GM12878 (cell line): ENCODE data around the gene MRPL38. TPM values are rescaled to one million over a fixed set of nuclear protein-coding genes. Genes with fewer than 3 reads are reported as not detected.

Source experiments
- ATAC-seq: fragments of 200-7000 bp; cut with Tn5 transposase; 3 replicates; pipeline ENCODE4 v1.9.1; 2020; ENCODE audit warnings: mild to moderate bottlenecking, moderate library complexity
- BruUV-seq: library from RNA; stranded (reverse); fragments of 400-500 nt; replicated peaks from 2 replicates; lab custom pipeline; 2021; lab: Mats Ljungman, UMichigan
- CTCF ChIA-PET: fragments of 300-600 bp; sonication (Branson Sonifier 250); formaldehyde crosslinking; extraction: SDS; loops from one replicate; lab custom pipeline; 2021; ENCODE audit warnings: inconsistent platforms; lab: Yijun Ruan, JAX
- POLR2A ChIA-PET: fragments of 350-600 bp; formaldehyde crosslinking; extraction: SDS; loops from one replicate; lab custom pipeline; 2021; ENCODE audit warnings: inconsistent platforms; lab: Charles Lee
- RAD21 ChIA-PET: fragments of 300-600 bp; sonication (Branson Sonifier 250); formaldehyde crosslinking; loops from one replicate; lab custom pipeline; 2023; ENCODE audit warnings: antibody characterized with exemption; ENCODE audit not compliant: unreplicated experiment; lab: Charles Lee
- SMC1A ChIA-PET: fragments of 300-600 bp; sonication (Branson Sonifier 250); formaldehyde crosslinking; loops from one replicate; lab custom pipeline; 2023; ENCODE audit not compliant: unreplicated experiment, uncharacterized antibody; lab: Charles Lee
- DNase-seq: peaks from one replicate; pipeline ENCODE4 v3.0.0-alpha.2; 2011; ENCODE audit warnings: low read depth, low spot score
- FAIRE-seq: peaks from 3 replicates; lab custom pipeline; 2011; peaks lifted over from hg19 to GRCh38; lab: Jason Lieb, UNC
- H2AFZ ChIP-seq: 2 replicates; pipeline ENCODE4 v1.6.0; 2011; ENCODE audit warnings: low read depth, low read length, control low read depth; ENCODE audit not compliant: control insufficient read depth
- H3K27ac ChIP-seq: 2 replicates; pipeline ENCODE4 v1.5.1; 2011; ENCODE audit warnings: control low read depth; ENCODE audit not compliant: control insufficient read depth, insufficient read depth
- H3K27me3 ChIP-seq, 2 experiments: replicated peaks in 1 of 2; 2 replicates each; pipeline versions ENCODE4 v1.6.0 to v1.6.1; 2011; ENCODE audit warnings: low read length in 1 of 2; ENCODE audit not compliant: control insufficient read depth in 2 of 2, insufficient read depth in 2 of 2
- H3K36me3 ChIP-seq, 2 experiments: 2 replicates each; pipeline ENCODE4 v1.5.1; 2011; ENCODE audit warnings: low read length in 1 of 2; ENCODE audit not compliant: control insufficient read depth in 2 of 2, insufficient read depth in 2 of 2
- H3K4me1 ChIP-seq: 2 replicates; pipeline ENCODE4 v1.6.1; 2011; ENCODE audit warnings: mild to moderate bottlenecking, low read length, moderate library complexity, mixed read lengths; ENCODE audit not compliant: control insufficient read depth, insufficient read depth
- H3K4me2 ChIP-seq: 2 replicates; pipeline ENCODE4 v1.6.0; 2011; ENCODE audit warnings: control low read depth; ENCODE audit not compliant: control insufficient read depth, insufficient read depth
- H3K4me3 ChIP-seq: fragments of 200-600 bp; sonication (generic); 2 replicates; pipeline ENCODE4 v1.5.1; 2016
- H3K79me2 ChIP-seq: 2 replicates; pipeline ENCODE4 v1.6.0; 2011; ENCODE audit warnings: low read length; ENCODE audit not compliant: control insufficient read depth, insufficient read depth
- H3K9ac ChIP-seq: 2 replicates; pipeline ENCODE4 v1.8.0; 2011; ENCODE audit warnings: low read length, control low read depth, mixed read lengths; ENCODE audit not compliant: control insufficient read depth, insufficient read depth
- H3K9me3 ChIP-seq: replicated peaks from 3 replicates; pipeline ENCODE4 v1.5.1; 2011; ENCODE audit warnings: mild to moderate bottlenecking, low read length; ENCODE audit not compliant: control insufficient read depth, insufficient read depth
- H4K20me1 ChIP-seq: 2 replicates; pipeline ENCODE4 v1.6.0; 2011; ENCODE audit not compliant: control insufficient read depth, insufficient read depth
- BRCA1 ChIP-seq: IDR thresholded peaks from 2 replicates; pipeline ENCODE4 v1.6.1; 2011; ENCODE audit warnings: low read depth, low read length, improper control_type of control experiment
- CBFB ChIP-seq: IDR thresholded peaks from 2 replicates; pipeline ENCODE4 v1.6.1; 2016; ENCODE audit warnings: antibody characterized with exemption, low read depth
- CHD2 ChIP-seq: IDR thresholded peaks from 2 replicates; pipeline ENCODE4 v1.6.1; 2011; ENCODE audit warnings: low read depth, low read length, improper control_type of control experiment, borderline replicate concordance
- ETV6 ChIP-seq, 2 experiments: fragments of 450-650 bp in 1 of 2; IDR thresholded peaks in 1 of 2; conservative IDR thresholded peaks in 1 of 2; 2 replicates each; pipeline ENCODE4 v1.6.1; 2014; ENCODE audit warnings: antibody characterized with exemption in 1 of 2, borderline replicate concordance in 1 of 2, low read depth in 1 of 2, mild to moderate bottlenecking in 1 of 2, moderate library complexity in 1 of 2
- HDAC2 ChIP-seq: fragments of 200-600 bp; sonication (generic); IDR thresholded peaks from 2 replicates; pipeline ENCODE4 v1.6.1; 2017
- LARP7 ChIP-seq: fragments of 450-650 bp; IDR thresholded peaks from 2 replicates; pipeline ENCODE4 v1.6.1; 2017; ENCODE audit warnings: mild to moderate bottlenecking
- MXI1 ChIP-seq: fragments of 150-350 bp; IDR thresholded peaks from 2 replicates; pipeline ENCODE4 v1.6.1; 2011; ENCODE audit warnings: low read depth, mild to moderate bottlenecking, inconsistent platforms, low read length, improper control_type of control experiment
- TCF7 ChIP-seq: IDR thresholded peaks from 2 replicates; pipeline ENCODE4 v1.6.1; 2014; ENCODE audit warnings: antibody characterized with exemption, borderline replicate concordance
- WGBS: methylation state at CpG from one replicate; pipeline ENCODE4 v1.1.6; 2016; ENCODE audit warnings: low lambda C conversion rate; ENCODE audit not compliant: insufficient replicate concordance, insufficient coverage; ENCODE audit errors: missing lambda C conversion rate; 5-methylcytosine and 5-hydroxymethylcytosine counted together
- in situ Hi-C: fragments of 300-500 bp; cut with MboI; formaldehyde crosslinking; loops from 9 replicates; pipeline ENCODE4 v1.14.3; 2018; ENCODE audit warnings: mixed read lengths
- intact Hi-C: fragments of 100-400 bp; cut with micrococcal nuclease; formaldehyde crosslinking; loops from one replicate; pipeline ENCODE4 v1.14.2; 2022; ENCODE audit not compliant: unreplicated experiment
- polyA plus RNA-seq, 11 experiments: library from polyadenylated mRNA; depleted of rRNA in 4 of 11; unstranded in 6 of 11; stranded (reverse) in 5 of 11; fragments of >200 nt; fragmentation: Nextera tagmentation in 4 of 11; fragmentation: Illumina TruSeq in 1 of 11; extraction: Ambion mirVana in 4 of 11; extraction: Trizol in 1 of 11; gene quantifications; 1 replicate in 1 of 11; 2 replicates in 10 of 11; pipeline versions ENCODE4 v1.2.1 to v1.2.3, GENCODE V29; 2011 to 2016; ENCODE audit warnings: inconsistent platforms in 2 of 11, missing spikeins in 2 of 11, low read depth in 1 of 11
- total RNA-seq, 4 experiments: library from RNA; depleted of rRNA in 3 of 4; stranded (reverse); fragments of >200 nt in 3 of 4; fragmentation: Illumina TruSeq in 1 of 4; extraction: Trizol in 1 of 4; gene quantifications; 2 replicates each; pipeline versions ENCODE4 v1.2.1 to v1.2.3, GENCODE V29; 2013 to 2021
- TF ChIP-seq, protein P1 (sequence below): fragments of 450-650 bp; formaldehyde crosslinking; IDR thresholded peaks from 2 replicates; pipeline ENCODE4 v1.4.0; 2022; ENCODE audit warnings: mild to moderate bottlenecking, moderate library complexity
- TF ChIP-seq, protein P2 (sequence below): fragments of 450-650 bp; conservative IDR thresholded peaks from 2 replicates; pipeline ENCODE4 v1.6.1; 2017; ENCODE audit warnings: mild to moderate bottlenecking, moderate library complexity
- TF ChIP-seq, protein P3 (sequence below): fragments of 150-350 bp; IDR thresholded peaks from 2 replicates; pipeline ENCODE4 v1.6.1; 2016; ENCODE audit warnings: low read depth, low read length
- TF ChIP-seq, protein P4 (sequence below): fragments of 450-650 bp; IDR thresholded peaks from 2 replicates; pipeline ENCODE4 v1.6.1; 2017; ENCODE audit warnings: mild to moderate bottlenecking

Gene MRPL38
- total and polyA plus RNA-seq, 10 of the 15 experiments (the other 5 are each of a cell fraction or from before 2014, with no cell fraction given) = 6.6 to 205 (median 53.1) TPM

DNA sequence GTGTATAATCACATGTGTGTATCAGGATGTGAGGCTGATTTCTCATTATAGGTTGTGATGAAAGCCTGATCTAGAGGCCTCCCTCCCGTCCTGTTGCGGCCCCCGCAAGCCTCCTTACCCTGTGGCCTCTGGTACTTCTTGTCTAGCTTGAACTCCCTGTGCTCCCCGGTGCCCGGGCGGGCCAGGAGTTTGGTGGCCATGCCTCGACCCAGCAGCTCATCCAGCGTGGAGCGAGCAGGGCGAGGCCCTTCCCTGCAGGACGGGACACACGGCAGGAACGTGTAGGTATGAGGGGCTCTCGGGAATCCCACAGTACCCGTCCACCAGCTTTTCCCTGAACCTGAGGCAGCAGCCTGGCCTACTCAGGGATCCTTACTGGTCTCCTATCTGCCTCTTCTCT lies 21.2 kb upstream of the MRPL38 start:
- H3K4me1 ChIP-seq = no peaks in the 10 kb centered on the region
- H3K9ac ChIP-seq = no peak overlapping the region
- intact Hi-C loops (no loop called here), in situ Hi-C loops (loop anchor here (5.0 kb wide), 1 partner anchor 366 kb away; no protein-coding TSS in a partner anchor)
- H3K36me3 ChIP-seq = no peaks in the 10 kb centered on the region
- H3K27ac ChIP-seq = no peak overlapping the region
- no TSS peak for BruUV-seq
- no peak overlapping the region for H3K4me2 ChIP-seq
- no peaks in the 10 kb centered on the region for H4K20me1 ChIP-seq
- no peak overlapping the region for H3K4me3 ChIP-seq
- ChIA-PET POLR2A (interaction anchor here (0.7 to 1.2 kb wide), 2 partner anchors 10 to 85 kb away, joined by 3 to 4 read pairs; no protein-coding TSS in a partner anchor), SMC1A (no interaction called here), RAD21 (interaction anchor here (0.9 kb wide), 1 partner anchor 180 kb away, joined by 3 read pairs; no protein-coding TSS in a partner anchor), CTCF (interaction anchor here (0.8 to 1.3 kb wide), 3 partner anchors 21 to 78 kb away, joined by 3 to 4 read pairs (median 3); partner anchors contain the start of gene MRPL38)
- no peak overlapping the region for H2AFZ ChIP-seq
- DNase-seq = no peak
- H3K27me3 ChIP-seq = no peaks in the 10 kb centered on the region
- no peaks in the 10 kb centered on the region for H3K79me2 ChIP-seq
- 83% methylated on average over 15 of the region's 15 CpGs for WGBS
- no peak for FAIRE-seq
- no peaks in the 10 kb centered on the region for H3K9me3 ChIP-seq
- ATAC-seq = no peak
- TF ChIP-seq BRCA1 = no peak
- TF ChIP-seq, protein P1, sequence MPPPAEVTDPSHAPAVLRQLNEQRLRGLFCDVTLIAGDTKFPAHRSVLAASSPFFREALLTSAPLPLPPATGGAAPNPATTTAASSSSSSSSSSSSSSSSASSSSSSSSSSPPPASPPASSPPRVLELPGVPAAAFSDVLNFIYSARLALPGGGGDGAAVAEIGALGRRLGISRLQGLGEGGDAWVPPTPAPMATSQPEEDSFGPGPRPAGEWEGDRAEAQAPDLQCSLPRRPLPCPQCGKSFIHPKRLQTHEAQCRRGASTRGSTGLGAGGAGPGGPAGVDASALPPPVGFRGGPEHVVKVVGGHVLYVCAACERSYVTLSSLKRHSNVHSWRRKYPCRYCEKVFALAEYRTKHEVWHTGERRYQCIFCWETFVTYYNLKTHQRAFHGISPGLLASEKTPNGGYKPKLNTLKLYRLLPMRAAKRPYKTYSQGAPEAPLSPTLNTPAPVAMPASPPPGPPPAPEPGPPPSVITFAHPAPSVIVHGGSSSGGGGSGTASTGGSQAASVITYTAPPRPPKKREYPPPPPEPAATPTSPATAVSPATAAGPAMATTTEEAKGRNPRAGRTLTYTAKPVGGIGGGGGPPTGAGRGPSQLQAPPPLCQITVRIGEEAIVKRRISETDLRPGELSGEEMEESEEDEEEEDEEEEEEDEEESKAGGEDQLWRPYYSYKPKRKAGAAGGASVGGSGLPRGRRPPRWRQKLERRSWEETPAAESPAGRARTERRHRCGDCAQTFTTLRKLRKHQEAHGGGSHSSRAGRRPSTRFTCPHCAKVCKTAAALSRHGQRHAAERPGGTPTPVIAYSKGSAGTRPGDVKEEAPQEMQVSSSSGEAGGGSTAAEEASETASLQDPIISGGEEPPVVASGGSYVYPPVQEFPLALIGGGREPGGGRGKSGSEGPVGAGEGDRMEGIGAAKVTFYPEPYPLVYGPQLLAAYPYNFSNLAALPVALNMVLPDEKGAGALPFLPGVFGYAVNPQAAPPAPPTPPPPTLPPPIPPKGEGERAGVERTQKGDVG (CRISPR knock-in tag) = no peak
- TF ChIP-seq CHD2 = no peak
- TF ChIP-seq CBFB = no peak
- TF ChIP-seq, protein P2, sequence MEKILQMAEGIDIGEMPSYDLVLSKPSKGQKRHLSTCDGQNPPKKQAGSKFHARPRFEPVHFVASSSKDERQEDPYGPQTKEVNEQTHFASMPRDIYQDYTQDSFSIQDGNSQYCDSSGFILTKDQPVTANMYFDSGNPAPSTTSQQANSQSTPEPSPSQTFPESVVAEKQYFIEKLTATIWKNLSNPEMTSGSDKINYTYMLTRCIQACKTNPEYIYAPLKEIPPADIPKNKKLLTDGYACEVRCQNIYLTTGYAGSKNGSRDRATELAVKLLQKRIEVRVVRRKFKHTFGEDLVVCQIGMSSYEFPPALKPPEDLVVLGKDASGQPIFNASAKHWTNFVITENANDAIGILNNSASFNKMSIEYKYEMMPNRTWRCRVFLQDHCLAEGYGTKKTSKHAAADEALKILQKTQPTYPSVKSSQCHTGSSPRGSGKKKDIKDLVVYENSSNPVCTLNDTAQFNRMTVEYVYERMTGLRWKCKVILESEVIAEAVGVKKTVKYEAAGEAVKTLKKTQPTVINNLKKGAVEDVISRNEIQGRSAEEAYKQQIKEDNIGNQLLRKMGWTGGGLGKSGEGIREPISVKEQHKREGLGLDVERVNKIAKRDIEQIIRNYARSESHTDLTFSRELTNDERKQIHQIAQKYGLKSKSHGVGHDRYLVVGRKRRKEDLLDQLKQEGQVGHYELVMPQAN = no peak
- no peak for TF ChIP-seq ETV6 (conservative IDR thresholded peaks at IDR 0.05 in 1 of 2, IDR thresholded peaks at IDR 0.05 in 1 of 2; ENCODE audit: borderline replicate concordance in 1 of 2, low read depth in 1 of 2)
- TF ChIP-seq, protein P3, sequence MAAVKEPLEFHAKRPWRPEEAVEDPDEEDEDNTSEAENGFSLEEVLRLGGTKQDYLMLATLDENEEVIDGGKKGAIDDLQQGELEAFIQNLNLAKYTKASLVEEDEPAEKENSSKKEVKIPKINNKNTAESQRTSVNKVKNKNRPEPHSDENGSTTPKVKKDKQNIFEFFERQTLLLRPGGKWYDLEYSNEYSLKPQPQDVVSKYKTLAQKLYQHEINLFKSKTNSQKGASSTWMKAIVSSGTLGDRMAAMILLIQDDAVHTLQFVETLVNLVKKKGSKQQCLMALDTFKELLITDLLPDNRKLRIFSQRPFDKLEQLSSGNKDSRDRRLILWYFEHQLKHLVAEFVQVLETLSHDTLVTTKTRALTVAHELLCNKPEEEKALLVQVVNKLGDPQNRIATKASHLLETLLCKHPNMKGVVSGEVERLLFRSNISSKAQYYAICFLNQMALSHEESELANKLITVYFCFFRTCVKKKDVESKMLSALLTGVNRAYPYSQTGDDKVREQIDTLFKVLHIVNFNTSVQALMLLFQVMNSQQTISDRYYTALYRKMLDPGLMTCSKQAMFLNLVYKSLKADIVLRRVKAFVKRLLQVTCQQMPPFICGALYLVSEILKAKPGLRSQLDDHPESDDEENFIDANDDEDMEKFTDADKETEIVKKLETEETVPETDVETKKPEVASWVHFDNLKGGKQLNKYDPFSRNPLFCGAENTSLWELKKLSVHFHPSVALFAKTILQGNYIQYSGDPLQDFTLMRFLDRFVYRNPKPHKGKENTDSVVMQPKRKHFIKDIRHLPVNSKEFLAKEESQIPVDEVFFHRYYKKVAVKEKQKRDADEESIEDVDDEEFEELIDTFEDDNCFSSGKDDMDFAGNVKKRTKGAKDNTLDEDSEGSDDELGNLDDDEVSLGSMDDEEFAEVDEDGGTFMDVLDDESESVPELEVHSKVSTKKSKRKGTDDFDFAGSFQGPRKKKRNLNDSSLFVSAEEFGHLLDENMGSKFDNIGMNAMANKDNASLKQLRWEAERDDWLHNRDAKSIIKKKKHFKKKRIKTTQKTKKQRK = no peak
- TF ChIP-seq TCF7 = no peak
- no peak for TF ChIP-seq LARP7
- TF ChIP-seq, protein P4, sequence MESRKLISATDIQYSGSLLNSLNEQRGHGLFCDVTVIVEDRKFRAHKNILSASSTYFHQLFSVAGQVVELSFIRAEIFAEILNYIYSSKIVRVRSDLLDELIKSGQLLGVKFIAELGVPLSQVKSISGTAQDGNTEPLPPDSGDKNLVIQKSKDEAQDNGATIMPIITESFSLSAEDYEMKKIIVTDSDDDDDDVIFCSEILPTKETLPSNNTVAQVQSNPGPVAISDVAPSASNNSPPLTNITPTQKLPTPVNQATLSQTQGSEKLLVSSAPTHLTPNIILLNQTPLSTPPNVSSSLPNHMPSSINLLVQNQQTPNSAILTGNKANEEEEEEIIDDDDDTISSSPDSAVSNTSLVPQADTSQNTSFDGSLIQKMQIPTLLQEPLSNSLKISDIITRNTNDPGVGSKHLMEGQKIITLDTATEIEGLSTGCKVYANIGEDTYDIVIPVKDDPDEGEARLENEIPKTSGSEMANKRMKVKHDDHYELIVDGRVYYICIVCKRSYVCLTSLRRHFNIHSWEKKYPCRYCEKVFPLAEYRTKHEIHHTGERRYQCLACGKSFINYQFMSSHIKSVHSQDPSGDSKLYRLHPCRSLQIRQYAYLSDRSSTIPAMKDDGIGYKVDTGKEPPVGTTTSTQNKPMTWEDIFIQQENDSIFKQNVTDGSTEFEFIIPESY = no peak
- no peak for TF ChIP-seq MXI1
- TF ChIP-seq HDAC2 = no peak
